ENCODE results near the gene ECEL1.
"Not testable (repeated sequence)": the region's sequence is repeated elsewhere in the genome, so short reads cannot be mapped to it uniquely, and the experiment has no call there.

ECEL1 gene

DNA sequence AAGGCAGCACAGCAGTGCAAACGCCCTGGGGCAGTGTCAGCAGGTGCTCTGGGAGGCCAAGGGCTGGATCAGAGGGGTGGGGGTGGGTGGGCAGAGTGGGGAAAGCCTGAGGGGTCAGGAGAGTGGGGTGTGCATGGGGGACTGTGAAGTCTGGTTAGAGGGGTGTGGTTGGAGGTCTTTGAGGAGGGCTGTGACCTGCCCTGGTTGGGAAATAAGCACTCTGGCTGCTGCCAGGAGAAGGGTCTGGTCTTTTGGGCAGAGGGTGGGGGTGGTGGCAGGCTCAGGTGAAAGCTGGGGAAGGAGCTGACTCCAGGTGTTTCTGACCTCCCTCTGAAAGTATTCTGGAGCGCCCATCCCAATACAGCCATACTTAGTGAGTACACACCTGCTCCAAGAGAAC lies 27.5 kb downstream of the ECEL1 start:
- no peak for DNase-seq (ENCODE audit: low read depth in 2 of 2)

- DNase-seq (ENCODE audit: low read depth in 2 of 2), result no peak
These were observed 28.1 kb downstream of the ECEL1 start for GRCh38 chr2:232459419-232460035.

DNA sequence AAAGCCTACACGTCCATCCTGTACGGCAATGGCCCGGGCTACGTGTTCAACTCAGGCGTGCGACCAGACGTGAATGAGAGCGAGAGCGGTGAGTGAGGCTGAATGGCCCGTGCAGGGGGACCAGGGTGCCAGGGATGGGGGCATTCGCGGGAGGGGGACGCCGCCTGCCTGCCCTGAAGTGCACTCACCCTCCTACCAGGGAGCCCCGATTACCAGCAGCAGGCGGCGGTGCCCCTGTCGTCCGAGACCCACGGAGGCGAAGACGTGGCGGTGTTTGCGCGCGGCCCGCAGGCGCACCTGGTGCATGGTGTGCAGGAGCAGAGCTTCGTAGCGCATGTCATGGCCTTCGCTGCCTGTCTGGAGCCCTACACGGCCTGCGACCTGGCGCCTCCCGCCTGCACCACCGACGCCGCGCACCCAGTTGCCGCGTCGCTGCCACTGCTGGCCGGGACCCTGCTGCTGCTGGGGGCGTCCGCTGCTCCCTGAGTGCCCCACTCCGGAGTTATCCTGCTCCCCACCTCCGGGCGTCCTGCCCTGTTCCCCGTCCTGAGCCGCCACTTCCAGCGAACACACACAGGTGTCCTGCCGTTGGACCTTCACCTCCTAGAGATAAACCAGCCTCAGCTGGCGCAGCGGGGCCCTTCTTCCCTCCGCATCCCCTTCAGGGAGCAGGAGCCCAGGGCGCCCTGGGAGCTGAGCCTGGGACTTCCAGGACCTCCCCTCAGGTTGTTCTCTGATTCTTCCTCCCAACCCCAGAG lies 28.8 kb downstream of the ECEL1 start:
- DNase-seq (ENCODE audit: low read depth in 2 of 2), result no peak

DNA sequence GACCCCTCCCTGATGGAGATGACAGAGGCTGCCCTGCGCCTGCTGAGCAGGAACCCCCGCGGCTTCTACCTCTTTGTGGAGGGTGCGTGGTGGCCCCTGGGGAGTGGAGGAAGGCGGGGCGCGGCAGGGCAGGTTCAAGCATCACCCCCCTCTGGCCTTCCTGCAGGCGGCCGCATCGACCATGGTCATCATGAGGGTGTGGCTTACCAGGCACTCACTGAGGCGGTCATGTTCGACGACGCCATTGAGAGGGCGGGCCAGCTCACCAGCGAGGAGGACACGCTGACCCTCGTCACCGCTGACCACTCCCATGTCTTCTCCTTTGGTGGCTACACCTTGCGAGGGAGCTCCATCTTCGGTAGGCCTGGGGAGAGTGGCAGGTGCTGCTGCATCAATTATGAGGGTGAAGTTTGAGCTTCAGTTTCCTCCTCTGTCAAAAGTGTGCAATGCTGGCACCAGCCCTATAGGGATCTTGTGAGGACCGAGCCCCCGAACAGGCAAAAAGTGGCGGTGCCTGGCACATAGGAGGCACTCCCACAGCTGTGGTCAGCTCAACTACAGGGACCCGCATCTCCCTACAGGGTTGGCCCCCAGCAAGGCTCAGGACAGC lies 29.5 kb downstream of the ECEL1 start:
- no peak for DNase-seq (ENCODE audit: low read depth in 2 of 2)

DNA sequence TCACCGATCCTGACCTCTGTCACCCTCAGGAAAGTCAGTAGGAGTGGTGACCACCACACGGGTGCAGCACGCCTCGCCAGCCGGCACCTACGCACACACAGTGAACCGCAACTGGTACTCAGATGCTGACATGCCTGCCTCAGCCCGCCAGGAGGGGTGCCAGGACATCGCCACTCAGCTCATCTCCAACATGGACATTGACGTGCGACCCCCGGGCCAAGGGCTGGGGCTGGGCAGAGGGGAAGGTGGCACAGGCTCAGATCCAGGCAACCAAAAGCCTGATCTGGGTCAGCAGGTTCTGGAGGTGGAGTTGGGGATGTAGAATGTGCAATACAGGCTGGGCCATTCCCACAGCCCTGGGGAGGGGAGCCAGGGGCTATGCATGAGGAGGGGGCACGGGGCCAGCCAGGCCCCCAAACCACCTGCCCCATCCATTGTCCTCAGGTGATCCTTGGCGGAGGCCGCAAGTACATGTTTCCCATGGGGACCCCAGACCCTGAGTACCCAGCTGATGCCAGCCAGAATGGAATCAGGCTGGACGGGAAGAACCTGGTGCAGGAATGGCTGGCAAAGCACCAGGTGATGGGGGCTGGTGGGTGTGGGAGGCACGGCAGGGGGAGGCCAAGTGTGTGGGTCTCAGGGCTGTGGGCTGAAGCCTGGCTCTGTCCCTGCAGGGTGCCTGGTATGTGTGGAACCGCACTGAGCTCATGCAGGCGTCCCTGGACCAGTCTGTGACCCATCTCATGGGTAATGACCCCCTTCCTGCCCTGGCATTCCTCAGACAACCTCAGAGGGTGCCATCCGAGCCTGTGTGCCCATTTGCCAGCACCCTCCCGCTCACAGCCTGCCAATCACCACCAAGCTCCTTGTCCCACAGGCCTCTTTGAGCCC lies 30.3 kb downstream of the ECEL1 start:
- no peak for DNase-seq (ENCODE audit: low read depth in 2 of 2)

DNA sequence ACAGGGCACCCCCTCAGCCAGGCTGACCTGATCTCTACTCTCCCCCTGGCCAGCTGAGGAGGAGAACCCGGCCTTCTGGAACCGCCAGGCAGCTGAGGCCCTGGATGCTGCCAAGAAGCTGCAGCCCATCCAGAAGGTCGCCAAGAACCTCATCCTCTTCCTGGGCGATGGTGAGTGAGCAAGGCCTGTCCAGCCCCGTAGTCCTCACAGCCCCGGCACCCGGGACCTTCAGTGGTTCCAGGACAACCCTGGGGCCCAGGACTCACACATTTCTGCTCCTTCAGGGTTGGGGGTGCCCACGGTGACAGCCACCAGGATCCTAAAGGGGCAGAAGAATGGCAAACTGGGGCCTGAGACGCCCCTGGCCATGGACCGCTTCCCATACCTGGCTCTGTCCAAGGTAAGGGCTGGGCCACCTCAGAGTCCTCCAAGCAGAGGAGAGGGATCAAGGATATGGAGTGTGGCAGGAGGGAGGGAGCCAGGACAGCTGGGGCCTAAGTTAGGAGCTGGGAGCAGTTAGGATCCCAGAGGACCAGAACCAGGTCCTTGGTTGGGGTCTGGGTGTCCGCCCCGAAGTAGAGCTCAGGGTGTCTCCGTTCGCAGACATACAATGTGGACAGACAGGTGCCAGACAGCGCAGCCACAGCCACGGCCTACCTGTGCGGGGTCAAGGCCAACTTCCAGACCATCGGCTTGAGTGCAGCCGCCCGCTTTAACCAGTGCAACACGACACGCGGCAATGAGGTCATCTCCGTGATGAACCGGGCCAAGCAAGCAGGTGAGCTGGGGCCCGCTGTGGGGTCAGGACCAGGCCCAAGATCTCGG lies 31.1 kb downstream of the ECEL1 start:
- DNase-seq (ENCODE audit: low read depth in 2 of 2), result no peak

DNA sequence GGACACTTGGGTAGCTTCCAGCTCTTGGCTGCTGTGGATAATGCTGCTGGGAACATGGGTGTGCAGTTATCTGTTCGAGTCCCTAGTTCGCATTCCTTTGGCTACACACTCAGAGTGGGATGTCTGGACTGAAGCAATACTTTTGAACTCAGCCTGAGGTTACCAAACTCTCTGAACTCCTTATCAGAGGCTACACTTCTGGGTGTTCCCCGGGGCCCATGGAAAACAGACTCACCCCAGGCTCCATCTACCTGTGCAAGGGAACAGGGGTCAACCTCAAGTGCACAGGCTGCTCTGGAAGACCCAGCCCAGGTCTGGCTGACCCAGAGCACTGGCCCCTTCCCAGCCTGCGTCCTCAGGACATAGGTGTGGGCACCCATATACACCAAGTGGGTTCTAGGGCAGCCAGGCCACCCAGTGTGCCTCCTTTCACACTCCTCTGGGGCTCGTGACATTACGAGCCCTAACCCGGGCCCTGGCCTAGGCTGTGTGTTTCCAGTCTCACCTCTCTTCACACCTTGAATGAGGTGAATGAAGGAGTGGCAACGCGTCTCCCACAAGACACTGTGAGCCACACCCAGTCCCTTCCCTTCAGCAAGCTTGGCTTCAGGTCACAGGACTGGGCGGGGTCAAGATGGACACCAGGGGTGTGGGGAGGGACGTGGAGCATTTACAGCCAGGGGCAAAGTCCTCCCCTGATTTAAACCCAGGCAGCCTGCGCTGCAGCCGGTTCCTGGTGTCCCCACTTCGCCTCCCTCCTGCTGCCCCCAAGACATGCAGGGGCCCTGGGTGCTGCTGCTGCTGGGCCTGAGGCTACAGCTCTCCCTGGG lies 32.0 kb downstream of the ECEL1 start, which contains the start of gene ALPI:
Gene ALPI (plus strand): TSS at position 728 of the 830 bp plus-strand sequence. CDS start 47 bp downstream, at position 775.
- DNase-seq (ENCODE audit: low read depth in 2 of 2), result no peak

GRCh38 chr2:232454630-232455029 lies 33.0 kb downstream of the ECEL1 start:
- no peak for DNase-seq (ENCODE audit: low read depth in 2 of 2)

DNA sequence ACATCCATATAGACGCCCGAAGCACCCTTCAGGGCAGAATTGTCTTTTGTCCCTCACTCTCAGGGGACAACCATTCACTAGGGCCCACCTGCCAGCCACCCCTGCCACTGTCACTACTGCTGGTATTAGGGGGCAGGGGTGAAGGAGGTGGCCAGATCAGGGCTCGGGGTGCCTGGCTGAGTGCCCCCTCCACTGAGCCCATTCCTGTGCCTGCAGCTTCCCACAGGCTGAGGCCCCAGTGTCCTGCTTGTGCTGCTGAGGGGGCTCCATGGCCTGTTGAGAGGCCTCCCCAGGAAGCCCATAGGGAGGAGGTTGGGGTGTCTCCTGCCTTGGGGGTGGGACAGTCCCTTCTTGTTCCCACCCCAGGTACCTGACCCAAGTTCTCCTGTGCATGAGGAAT lies 36.0 kb downstream of the ECEL1 start:
- not testable (repeated sequence) for DNase-seq (ENCODE audit: low read depth in 2 of 2)

DNA sequence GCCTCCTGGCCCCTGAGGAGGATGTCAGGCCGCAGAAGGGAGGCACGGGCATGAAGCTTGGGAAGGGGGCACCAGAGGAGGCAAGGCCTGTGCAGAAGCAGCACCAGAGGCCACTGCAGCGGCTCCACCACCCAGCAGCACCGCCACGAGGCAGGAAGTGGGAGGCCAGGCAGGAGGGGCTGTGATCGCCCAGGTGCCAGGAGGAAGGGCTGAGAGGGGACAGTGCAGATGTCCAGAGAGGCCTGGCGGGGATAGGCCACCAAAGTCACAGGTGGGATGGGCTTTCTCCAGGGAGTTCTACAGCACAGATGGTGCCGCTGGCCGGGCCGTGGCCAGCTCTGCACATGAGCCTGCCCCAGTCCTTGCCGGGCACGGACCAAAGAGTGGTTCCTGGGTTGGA lies 37.7 kb downstream of the ECEL1 start:
- DNase-seq (ENCODE audit: low read depth in 2 of 2), result no peak

- DNase-seq (ENCODE audit: low read depth in 2 of 2), result no peak
These were observed 39.3 kb downstream of the ECEL1 start for GRCh38 chr2:232448304-232448690.

GRCh38 chr2:232447638-232448303 lies 39.9 kb downstream of the ECEL1 start:
- DNase-seq (ENCODE audit: low read depth in 2 of 2), result no peak

- no peak for DNase-seq (ENCODE audit: low read depth in 2 of 2)
These were observed 40.5 kb downstream of the ECEL1 start for GRCh38 chr2:232447091-232447620.

GRCh38 chr2:232446266-232446777 lies 41.3 kb downstream of the ECEL1 start:
- DNase-seq (ENCODE audit: low read depth in 2 of 2), result not testable (repeated sequence)

- not testable (repeated sequence) for DNase-seq (ENCODE audit: low read depth in 2 of 2)
These were observed 42.3 kb downstream of the ECEL1 start for GRCh38 chr2:232445149-232445885.

- DNase-seq (ENCODE audit: low read depth in 2 of 2), result peak; percentile 65 to 76
These were observed 43.1 kb downstream of the ECEL1 start for GRCh38 chr2:232444409-232445148.

- not testable (repeated sequence) for DNase-seq (ENCODE audit: low read depth in 2 of 2)
These were observed 43.8 kb downstream of the ECEL1 start for GRCh38 chr2:232443669-232444408.

Measured in stimulated activated CD4-positive, alpha-beta T cell treated with anti-CD3 and anti-CD28 coated beads, Interleukin-4, amount 100 ng/mL, for 48 hours (primary cell).